Measurements from ENCODE around the gene PIGZ.

The PIGZ gene

DNA sequence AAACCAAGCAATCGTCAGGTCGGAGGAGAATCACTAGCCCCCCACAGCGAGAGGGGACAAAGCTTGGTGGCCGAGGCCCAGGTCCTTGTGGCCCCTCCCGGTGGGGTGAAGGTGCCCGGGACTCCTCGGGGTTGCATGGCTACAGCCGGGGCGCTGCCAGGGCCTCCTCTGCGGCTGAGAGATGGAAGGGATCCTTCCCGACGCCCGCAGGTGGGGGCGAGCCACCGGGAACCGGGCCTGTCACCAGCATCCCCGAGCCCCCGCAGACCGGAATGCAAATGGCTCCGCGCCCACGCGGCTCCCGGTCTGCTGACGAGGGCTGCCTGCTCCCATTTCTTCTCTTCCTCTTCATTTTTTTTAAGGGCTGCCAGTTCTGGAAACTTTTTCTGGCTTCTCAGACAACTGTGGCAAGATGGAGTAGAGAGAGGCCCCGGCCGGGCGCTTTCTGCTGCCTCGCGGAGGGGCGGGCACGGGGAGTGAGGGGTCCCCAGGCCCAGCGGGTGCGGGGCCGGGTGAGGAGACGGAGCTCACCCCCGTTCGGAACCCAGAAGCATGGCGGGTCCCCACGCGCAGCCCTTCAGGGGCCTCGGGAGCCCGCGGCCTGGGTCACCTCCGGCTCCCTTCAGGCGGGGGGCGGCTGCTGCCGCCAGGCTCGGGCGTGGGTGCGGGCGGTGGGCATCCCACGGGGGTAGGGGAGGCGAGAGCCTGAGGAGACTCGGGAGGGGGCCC lies 33.5 kb upstream of the PIGZ start:
- no peak for DNase-seq (ENCODE audit: low read depth in 2 of 3, low spot score in 2 of 3)

DNA sequence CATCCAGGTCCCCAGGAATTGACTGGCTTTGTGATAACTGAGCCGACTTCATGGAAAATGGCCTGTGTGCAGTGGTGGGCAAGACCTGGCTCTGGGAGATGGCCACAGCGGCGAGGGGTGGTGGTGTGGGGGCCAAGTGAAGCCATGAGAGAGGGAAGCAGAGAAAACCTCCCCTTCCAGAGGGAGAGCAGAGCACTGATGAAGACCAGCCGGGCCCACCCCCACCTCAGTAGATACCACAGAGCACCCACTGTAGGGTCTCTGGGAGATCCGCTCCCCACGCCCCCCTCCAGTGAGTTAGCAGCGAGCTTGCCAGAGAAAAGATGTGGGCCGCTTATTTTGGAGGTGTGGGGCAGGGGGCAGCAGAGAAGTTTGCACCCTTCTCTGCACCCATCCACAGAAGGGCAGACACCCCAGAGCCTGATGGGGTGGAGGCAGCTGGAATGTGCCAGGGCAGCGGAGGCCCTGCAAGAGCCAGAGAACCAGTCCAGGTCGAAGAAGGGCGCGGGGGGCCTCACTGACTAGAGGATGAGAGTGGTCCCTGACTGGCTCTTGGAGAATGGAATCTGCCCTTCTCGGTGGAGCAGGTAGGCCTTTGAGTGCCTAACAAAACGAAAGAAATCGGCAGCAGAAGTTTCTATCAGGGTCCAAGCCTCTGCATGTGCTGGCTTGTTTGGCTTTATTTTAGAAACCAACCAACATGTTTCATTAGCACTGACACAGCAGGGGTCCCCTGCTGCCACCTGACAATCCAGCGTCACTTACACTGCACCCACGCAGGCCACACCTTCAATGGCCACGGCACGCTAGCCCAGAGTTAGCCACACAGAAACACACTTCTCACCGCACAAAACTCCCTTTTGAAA lies 32.7 kb upstream of the PIGZ start:
- no peak for DNase-seq (ENCODE audit: low read depth in 2 of 3, low spot score in 2 of 3)

DNA sequence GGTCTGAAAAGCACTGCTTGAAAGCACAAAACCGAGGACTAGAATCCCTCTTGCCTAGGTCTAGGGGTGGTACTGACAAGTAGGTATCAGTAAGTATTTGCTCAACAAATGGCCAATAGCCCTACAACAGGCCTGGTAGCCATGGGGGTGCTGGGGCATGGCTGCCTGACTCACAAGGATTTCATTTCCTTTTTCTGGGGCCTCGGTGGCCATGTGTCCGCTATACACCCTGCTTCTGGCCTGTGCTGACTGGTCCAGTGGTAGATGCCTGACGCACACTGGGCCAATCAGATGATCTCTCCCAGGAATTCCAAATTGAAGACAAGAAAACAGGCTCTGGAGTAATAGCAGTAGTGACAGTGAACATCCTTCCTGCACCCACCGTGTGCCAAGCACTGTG lies 31.6 kb upstream of the PIGZ start:
- DNase-seq (ENCODE audit: low read depth in 2 of 3, low spot score in 2 of 3): no peak

DNA sequence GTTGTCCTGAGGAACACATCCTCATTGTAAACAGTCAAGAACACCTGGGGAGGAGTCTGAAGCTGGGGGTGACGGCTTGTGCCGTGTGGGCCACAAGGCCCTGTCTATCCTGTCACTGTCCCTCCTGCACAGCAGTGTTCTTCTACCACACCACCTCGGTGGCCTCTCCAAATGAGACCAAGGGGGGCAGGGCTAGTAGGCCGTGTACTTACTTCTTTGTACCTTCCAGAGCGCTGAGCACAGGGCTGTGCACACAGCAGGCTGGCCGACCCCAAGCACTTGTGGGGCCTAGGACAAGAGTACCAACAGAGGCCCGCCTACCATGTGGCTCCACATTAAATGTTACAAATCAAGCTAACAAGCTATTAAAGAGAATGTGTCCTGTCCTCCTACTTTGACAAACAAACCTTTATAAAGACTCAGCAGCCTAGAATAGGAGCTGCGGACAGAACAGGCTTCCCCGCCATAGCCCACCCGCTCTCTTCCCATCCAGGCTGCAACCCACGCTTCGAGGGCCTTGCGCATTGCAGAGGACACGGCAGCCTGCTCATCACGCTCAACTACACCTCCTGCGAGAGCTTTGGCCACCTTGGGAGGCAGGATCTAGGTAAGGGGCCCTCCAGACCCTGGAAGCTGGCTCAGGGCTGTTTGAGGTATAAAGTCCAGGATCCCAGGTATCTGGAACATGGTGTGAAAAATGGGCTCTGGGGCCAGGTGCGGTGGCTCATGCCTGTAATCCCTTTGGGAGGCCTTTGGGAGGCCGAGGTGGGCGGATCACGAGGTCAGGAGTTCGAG lies 30.5 kb upstream of the PIGZ start:
- DNase-seq (ENCODE audit: low read depth in 2 of 3, low spot score in 2 of 3): no peak

DNA sequence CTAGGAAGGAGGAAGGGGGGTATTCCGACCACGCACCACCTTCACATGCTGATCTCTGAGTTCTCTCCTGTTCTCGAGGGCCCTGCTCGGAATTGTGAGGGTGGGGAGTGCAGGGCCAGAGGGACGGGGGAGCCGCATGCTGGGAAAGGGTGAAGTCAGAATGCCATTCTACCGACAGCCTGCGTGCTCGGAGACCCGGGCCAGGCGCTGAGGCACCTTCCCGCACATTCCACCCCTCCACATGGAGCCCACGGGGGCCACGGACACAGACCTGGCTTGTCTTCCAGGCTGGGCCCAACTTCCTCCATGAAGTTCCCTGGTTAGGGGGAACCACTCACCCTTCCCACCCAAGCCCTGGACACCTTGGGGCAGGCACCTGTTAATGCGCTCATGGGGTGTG lies 28.7 kb upstream of the PIGZ start:
- DNase-seq (ENCODE audit: low read depth in 2 of 3, low spot score in 2 of 3): no peak

DNA sequence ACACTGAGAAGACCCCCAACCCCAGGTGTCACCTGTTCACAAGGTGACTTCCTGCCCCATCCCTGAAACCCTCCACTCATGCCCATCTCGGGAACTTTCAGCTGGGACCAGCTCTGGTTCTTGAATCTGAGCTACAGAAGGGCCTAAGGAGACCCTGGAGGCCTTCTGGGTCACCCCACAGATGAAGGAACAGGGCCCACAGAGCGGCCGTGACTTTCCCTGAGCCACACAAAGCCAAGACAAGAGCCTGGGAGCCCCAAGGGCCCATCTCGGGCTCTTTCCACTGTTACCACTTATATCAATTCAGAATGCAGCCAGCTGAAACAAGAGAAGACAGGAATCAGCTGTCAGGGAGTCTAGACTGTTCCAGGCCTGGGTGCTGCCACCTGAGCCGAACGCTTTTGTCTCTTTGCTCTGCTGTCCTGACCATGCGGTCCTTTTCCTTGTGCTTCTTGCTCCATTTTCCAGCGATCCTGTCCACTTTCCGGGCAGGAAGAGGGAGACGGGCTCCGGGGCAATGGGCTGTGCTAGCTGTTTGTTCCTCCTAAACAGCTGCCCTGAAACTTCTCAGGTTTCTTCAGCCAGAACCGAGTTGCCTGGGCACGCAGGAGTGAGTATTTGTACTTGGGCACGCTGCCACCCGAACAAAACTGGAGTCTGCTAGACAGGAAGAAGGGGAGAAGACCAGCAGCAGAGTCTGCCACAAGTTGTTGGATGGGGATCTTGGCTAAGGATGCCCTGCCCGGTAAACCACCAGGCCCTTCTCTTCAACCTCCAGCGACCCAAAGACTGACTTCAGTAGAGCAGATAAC lies 28.0 kb upstream of the PIGZ start:
- no peak for DNase-seq (ENCODE audit: low read depth in 2 of 3, low spot score in 2 of 3)

DNA sequence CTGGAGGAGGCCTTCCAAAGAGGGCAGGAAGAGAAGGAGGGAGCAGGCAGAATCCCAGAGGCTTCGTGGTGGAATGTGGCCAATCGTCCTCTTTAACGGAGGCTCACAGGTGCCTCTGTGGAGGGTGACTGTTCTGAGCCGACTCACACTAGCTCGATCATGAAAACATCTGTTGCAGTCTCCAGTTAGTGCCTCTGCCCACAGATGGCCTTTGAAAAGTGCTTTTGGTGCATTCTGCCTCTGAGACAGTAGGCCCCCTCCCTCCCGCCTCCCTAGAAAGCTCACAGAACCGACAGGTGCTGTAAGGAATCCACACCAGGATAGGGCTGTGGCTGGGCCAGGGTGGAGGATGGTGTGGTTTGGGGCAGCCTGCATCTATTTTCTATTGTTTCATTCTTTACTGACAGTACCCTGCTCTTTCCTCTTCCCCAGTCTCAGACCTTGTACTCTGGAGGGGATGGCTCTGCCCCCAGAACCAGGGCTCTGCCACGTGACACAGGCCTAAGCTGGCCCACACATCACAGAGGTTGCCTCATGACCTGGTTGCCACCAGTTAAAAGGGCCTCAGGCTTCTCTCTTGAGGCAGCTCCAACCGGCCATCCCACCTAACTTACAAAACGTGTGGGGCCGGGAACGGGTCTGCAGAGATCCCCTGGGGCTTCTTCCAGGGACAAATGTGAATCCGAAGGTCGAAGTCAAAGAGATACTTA lies 27.2 kb upstream of the PIGZ start:
- no peak for DNase-seq (ENCODE audit: low read depth in 2 of 3, low spot score in 2 of 3)

DNA sequence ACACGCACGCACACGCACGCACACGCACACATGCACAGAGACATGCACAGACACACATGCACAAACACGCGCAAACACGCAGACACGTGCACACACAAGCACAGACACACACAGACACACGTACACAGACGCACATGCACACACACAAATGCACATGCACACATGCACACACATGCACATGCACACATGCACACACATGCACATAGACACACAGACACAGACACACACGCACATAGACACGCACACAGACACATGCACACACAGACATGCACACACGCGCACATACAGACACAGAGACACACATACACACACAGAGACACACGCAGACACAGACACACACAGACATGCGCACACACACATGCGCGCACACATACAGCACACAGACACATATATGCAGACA lies 26.4 kb upstream of the PIGZ start:
- no peak for DNase-seq (ENCODE audit: low read depth in 2 of 3, low spot score in 2 of 3)

DNA sequence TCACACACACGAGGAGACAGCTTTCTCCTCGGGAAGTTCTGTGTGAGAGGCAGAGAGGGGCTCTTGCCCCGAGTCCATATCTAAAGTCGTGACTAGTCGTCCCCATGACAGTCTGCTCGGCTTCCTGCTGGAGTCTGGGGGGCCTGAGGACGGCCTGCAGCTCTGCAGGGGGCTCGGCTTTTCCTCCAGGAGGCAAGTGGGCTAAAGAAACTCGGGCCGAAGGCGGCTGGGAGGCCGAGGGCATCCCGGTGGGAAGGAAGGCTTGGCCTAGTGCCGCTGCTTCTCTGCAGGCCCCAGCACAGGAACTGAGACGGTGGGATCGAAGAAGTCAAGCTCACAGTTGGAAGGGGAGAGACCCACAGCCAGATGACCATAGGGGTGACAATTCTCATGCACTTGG lies 25.4 kb upstream of the PIGZ start:
- no peak for DNase-seq (ENCODE audit: low read depth in 2 of 3, low spot score in 2 of 3)

DNA sequence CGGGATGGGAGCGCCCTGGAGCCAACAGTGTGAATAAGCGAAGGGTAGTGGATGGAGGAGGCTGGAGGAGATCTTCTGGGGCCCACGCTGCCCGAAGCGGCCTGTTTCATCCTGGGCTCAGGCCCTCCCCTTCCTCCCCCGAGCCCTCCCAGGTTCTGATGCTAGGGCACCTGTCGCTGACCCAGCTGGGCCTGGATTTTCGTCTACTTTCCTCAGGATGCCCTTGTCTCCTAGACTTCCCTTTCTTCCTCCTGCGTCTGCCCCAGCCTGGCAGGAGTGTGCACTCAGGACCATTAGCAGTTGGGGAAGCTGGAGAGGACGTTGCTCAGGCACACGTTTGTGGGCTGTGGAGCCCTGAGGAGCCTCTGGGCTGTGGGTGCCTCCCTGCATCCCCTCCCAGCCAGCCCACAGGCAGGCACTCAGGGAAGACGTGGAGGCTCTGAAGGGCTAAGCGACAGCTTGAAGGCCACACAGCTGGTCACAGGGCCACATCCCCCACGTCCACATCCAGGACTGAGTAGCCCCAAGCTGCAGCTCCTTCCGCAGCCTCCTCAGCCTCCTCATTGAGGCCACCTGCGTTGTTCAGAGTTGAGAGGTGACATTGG lies 23.9 kb upstream of the PIGZ start:
- no peak for DNase-seq (ENCODE audit: low read depth in 2 of 3, low spot score in 2 of 3)

DNA sequence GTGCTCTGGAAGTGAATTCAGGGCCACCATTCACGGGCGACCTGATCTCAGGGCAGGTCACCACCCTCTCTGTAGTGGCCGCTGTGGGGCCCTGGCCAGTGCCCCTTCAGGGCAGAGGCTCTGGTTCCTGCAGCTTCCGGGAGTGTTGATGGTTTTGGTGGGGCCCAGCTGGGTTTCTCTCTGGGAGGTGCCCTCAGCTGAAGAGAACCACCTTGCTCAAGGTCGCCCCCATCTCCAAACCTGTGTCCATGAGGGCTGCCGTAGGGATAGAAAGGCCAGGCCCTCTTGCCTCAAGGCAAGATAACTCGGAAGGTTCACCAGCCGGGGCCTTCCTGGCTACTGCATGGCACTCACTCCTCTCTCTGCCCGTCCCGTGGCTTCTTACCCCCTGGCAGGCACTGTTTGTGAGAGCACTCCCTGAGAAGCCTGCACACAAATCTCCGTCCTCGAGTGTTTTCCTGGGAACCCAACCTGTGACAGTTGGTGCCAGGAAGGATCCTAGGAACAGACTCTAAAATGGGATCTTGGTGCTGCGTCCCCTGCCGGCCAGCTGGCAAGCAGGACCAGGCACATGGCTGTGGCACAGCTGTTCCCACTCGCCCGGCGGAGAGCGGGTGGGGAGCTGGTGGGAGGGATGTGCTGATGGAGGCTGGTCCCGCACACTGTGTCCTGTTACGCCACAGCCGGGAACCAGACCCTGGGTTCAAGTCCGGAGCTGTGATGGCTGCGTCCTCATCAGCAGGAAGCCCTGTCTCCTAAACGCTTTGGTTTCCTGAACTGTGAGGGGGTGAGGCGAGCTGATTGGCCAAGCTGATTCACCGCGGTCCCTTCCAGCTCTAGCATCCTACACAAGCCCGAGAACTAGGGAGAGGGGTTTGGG lies 23.2 kb upstream of the PIGZ start:
- no peak for DNase-seq (ENCODE audit: low read depth in 2 of 3, low spot score in 2 of 3)

DNA sequence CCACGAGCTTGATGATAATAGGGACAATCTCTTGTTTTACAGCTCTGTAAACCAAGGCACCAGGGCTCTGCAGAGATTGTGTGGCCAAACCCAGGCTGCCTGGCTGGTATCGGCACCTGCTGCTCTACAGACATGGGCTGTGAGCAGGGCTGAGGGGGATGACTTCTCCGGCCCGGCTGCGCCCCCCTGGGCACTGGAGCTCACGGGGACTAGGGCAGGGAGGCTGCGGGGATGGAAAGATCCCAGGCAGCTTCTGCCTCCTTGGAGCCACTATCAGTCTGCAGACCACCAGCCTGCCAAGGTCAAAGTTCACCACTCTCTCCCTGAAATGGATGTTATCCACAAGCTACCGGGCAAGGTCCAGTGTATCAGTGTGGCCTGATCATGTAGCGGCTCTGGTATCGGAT lies 22.0 kb upstream of the PIGZ start:
- no peak for DNase-seq (ENCODE audit: low read depth in 2 of 3, low spot score in 2 of 3)

DNA sequence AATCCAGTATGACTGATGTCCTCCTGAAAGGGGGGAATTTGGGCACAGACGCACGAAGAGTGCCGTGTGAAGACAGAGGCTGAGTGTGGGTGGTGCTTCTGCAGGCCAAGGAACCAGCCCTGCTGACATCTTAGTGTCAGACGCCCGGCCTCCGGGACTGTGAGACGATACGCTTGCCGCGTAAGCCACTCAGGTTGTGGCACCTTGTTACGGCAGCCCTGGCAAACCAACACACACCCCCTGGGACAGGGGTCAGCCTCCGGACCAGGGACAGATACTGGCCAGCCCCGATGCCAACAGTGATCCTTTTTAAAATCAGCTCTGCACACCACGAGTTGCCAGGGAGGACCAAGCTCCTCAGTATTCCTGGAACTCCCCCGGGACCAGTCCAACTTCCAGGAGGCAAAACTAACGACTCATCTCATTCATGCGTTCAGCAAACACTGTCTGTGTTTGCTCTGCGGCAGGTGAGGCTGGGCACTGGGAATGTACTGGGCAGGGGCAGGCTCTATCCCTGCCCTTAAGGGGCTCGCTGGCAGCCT lies 21.2 kb upstream of the PIGZ start:
- DNase-seq (ENCODE audit: low read depth in 2 of 3, low spot score in 2 of 3): no peak

DNA sequence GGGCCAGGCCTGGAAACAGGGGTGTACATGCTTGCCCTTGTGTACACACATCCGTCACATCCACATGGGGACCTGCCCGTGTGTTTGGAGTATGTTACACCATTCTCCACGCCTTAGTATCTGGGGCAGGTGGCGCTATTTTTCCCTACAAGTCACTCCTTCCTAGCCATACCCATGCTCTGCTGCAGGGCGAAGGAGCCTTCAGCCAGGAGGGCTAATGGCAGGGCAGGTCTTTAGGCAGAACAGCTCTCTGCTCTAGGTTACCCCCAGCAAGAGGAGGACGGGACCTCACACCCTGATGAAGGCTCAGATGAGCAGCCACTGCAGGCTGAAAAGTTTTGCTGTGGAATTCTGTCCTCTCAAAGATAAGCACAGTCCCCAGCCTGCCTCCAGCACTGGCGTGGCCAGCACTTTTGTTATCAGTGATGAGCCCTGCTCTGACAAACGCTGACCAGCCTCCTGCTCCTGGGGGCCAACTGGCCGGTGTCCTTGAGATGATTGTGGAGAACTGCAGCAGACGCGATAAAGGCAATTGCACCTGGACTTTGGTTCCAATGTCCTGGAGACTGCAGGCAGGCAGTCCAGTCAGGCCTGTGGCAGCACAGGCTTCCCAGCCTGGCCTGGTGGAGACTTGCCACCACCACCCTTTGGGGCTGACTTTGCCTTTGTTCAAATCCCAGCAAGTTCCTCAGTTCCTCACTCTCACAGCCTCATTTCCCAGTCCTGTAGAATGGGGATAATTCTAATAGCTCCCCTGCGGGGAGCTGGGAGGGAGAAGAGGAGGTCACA lies 19.8 kb upstream of the PIGZ start:
- no peak for DNase-seq (ENCODE audit: low read depth in 2 of 3, low spot score in 2 of 3)

DNA sequence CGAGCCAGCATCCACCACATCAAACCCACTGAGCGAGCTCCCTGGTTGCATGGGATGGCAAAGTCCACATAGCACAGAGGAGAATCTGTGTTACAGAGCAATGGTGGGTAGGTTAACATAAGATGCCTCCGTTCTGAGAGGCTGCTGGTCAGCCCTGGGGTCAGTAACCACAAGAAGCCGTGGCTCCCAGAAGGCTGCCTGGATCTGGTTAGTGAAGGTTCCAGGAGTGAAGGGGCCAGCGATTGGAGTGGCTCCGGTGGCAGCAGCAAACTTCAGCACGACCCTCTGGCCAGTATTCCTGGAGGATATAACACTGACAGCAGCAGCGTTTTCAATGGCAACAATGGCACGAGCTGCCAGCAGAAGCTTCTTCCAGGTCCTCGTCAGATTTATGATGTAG lies 18.4 kb upstream of the PIGZ start:
- no peak for DNase-seq (ENCODE audit: low read depth in 2 of 3, low spot score in 2 of 3)

DNA sequence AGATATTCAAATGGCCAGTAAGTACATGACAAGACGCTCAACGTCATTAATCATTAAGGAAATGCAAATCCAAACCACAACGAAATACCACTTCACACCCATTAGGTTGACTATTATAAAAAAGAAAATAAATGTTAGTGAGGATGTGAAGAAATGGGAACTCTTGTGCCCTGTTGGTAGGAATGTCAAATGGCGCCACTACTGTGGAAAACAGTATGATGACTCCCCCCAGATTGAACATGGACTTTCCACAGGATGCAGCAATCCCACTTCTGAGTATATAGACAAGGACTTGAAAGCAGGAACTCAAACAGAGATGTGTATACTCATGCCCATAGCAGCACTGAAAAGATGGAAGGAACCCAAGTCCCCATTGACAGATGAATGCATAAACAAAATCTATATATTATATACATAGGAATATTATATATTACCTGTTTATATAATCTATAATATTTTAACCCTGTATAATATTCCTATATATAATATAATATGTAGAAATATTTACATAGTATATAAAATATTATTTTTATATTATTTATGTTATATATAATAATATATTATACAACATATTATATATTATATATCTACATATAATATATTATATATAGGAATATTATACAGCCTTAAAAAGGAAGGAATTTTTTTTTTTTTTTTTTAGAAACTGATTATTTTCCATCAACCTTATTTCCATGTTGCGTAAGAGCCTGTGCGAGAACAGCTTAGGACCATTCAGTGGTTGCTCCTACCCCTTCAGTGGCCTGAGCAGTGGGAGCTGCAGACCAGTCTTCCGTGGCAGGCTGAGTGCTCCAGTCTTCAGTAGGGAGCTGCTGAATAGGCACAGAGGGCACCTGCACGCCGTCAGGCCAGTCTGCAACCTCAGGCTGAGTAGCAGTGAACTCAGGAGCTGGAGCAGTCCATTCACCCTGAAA lies 17.6 kb upstream of the PIGZ start:
- DNase-seq (ENCODE audit: low read depth in 2 of 3, low spot score in 2 of 3): no peak

DNA sequence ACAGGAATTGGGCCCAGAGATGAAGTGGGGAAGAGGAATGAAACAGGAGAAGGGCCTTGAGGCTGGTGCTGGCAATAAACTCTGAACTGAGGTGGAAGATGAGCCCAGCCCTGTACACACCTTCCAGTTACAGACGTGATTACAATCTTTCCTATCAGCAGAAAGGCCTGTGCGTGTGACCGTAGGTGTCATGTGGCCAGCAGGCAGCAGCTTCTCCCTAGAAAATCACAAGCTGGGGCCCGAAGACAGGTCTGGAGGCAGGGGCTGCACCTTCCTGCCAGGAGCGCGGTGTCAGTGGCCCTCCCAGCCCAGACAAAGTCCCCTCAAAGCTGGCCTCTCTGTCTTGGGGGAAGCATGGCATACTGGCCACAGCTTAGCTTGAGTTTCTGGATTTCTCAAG lies 16.7 kb upstream of the PIGZ start:
- DNase-seq (ENCODE audit: low read depth in 2 of 3, low spot score in 2 of 3): no peak
